Spinal cord (tissue), 10 donors: ENCODE results near the gene MGAT5B. TPM values are rescaled to one million over a fixed set of nuclear protein-coding genes. Genes with fewer than 3 reads are reported as not detected.

ENCODE experiments used
- DNase-seq, 6 donors: peaks; one replicate each; pipeline versions ENCODE4 v3.0.0 to v3.0.0-alpha.2; 2013 to 2015; ENCODE audit warnings: low spot score in 6 of 6, low read depth in 4 of 6
- H3K27ac ChIP-seq: one replicate; pipeline ENCODE4 v1.5.1; 2013; ENCODE audit warnings: low read depth, low read length, control low read depth
- H3K27me3 ChIP-seq: one replicate; pipeline ENCODE4 v1.6.1; 2013; ENCODE audit warnings: low read length; ENCODE audit not compliant: control insufficient read depth, insufficient read depth
- H3K36me3 ChIP-seq: one replicate; pipeline ENCODE4 v1.6.1; 2013; ENCODE audit warnings: low read length; ENCODE audit not compliant: control insufficient read depth, insufficient read depth
- H3K4me1 ChIP-seq: one replicate; pipeline ENCODE4 v1.6.1; 2013; ENCODE audit warnings: low read length; ENCODE audit not compliant: control insufficient read depth, insufficient read depth
- H3K4me3 ChIP-seq: one replicate; pipeline ENCODE4 v1.5.1; 2013; ENCODE audit warnings: low read depth, low read length, control low read depth
- H3K9me3 ChIP-seq: one replicate; pipeline ENCODE4 v1.6.1; 2013; ENCODE audit warnings: low read length; ENCODE audit not compliant: control insufficient read depth, insufficient read depth
- WGBS: methylation state at CpG from one replicate; pipeline ENCODE4 v1.1.5; 2013; ENCODE audit warnings: missing lambda C conversion rate; ENCODE audit not compliant: insufficient coverage; 5-methylcytosine and 5-hydroxymethylcytosine counted together
- polyA plus RNA-seq, 2 donors: library from polyadenylated mRNA; unstranded; fragments of 120-200 nt; gene quantifications; one replicate each; pipeline ENCODE4 v1.2.1, GENCODE V29; 2013; ENCODE audit not compliant: insufficient read length in 2 of 2
- total RNA-seq, 2 donors: library from RNA; depleted of rRNA in 1 of 2; stranded (reverse); fragments of 120-200 nt in 1 of 2; fragments of >200 nt in 1 of 2; gene quantifications; one replicate each; pipeline versions ENCODE4 v1.2.3 to v1.2.4, GENCODE V29; 2013 to 2014
- donor health status: healthy.

MGAT5B gene
- total and polyA plus RNA-seq, 4 donors = 6.9 to 80.5 (median 41.6) TPM

- no peak overlapping the region for H3K4me3 ChIP-seq
Measured at GRCh38 chr17:76894842-76895241, 26.6 kb downstream of the MGAT5B start.

DNA sequence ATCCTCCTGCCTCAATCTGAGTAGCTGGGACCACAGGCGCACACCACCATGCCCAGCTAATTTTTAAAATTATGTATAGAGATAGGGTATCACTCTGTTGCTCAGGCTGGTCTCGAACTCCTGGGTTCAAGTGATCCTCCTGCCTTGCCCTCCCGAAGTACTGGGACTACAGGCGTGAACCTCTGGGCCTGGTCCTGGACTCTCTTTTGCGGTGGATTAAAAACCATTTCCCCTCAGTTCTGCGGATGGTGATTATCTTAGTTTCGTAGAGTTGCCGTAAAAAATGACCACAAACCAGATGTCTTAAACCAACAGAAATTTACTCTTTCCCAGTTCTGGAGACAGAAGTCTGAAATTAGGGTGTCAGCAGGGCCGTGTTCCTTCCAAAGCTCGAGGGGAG is 28.8 kb downstream of the MGAT5B start:
- WGBS = 94% methylated on average over 4 of the region's 10 CpGs
- Histone ChIP-seq H3K4me3 (no peak overlapping the region), H3K27ac (no peak overlapping the region), H3K27me3 (no peaks in the 10 kb centered on the region), H3K9me3 (no peaks in the 10 kb centered on the region), H3K4me1 (peaks cover 40% of the 10 kb centered on the region), H3K36me3 (peaks cover 30% of the 10 kb centered on the region)
- no peak for DNase-seq

More at GRCh38 chr17:76894842-76895241, 26.6 kb downstream of the MGAT5B start:
- no peak overlapping the region for H3K27ac ChIP-seq
- no peaks in the 10 kb centered on the region for H3K9me3 ChIP-seq
- H3K4me1 ChIP-seq = peaks cover 30% of the 10 kb centered on the region
- 95% methylated on average over 11 of the region's 11 CpGs for WGBS
- no peak for DNase-seq
- H3K36me3 ChIP-seq = peaks cover 38% of the 10 kb centered on the region
- H3K27me3 ChIP-seq = no peaks in the 10 kb centered on the region

- H3K4me1 ChIP-seq = peaks cover 28% of the 10 kb centered on the region
- peaks cover 48% of the 10 kb centered on the region for H3K36me3 ChIP-seq
- H3K4me3 ChIP-seq = no peak overlapping the region
- H3K27me3 ChIP-seq = no peaks in the 10 kb centered on the region
- WGBS = 68% methylated on average over 2 of the region's 7 CpGs
- no peak for DNase-seq
- no peaks in the 10 kb centered on the region for H3K9me3 ChIP-seq
- H3K27ac ChIP-seq = no peak overlapping the region
Measured at GRCh38 chr17:76899414-76899813, 31.2 kb downstream of the MGAT5B start.

GRCh38 chr17:76900723-76901122 is 32.5 kb downstream of the MGAT5B start:
- Histone ChIP-seq H3K27ac (no peak overlapping the region), H3K4me1 (peaks cover 23% of the 10 kb centered on the region), H3K36me3 (peaks cover 58% of the 10 kb centered on the region), H3K4me3 (no peak overlapping the region), H3K9me3 (no peaks in the 10 kb centered on the region), H3K27me3 (no peaks in the 10 kb centered on the region)
- 75% methylated on average over 4 of the region's 8 CpGs for WGBS
- DNase-seq = no peak

- Histone ChIP-seq H3K9me3 (no peaks in the 10 kb centered on the region), H3K4me3 (no peak overlapping the region), H3K36me3 (peaks cover 65% of the 10 kb centered on the region), H3K27ac (no peak overlapping the region), H3K4me1 (peaks cover 23% of the 10 kb centered on the region), H3K27me3 (no peaks in the 10 kb centered on the region)
- no peak for DNase-seq
- 56% methylated on average over 10 of the region's 11 CpGs for whole genome bisulfite sequencing
Measured at GRCh38 chr17:76901542-76902197, 33.5 kb downstream of the MGAT5B start.

DNA sequence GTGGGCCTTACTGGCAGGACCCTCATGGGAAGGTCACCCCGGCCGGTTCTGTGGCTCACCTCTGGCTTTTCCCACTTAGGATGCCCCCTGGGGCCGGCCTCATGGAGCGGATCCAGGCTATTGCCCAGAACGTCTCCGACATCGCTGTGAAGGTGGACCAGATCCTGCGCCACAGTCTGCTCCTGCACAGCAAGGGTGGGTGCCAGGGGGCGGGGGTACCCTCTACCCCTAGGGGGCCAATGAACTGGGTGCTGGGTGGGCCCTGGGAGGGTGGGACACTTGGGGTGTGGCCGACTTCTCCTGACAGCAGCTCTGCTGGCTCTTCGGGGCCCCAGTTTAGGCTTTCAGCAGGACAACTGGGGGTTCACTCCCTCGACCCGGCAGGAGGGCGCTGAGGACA is 34.3 kb downstream of the MGAT5B start:
- peaks cover 23% of the 10 kb centered on the region for H3K4me1 ChIP-seq
- no peak overlapping the region for H3K27ac ChIP-seq
- no peak overlapping the region for H3K4me3 ChIP-seq
- DNase-seq = no peak
- WGBS = 90% methylated on average over 12 of the region's 14 CpGs
- peaks cover 65% of the 10 kb centered on the region for H3K36me3 ChIP-seq
- H3K9me3 ChIP-seq = no peaks in the 10 kb centered on the region
- H3K27me3 ChIP-seq = no peaks in the 10 kb centered on the region

DNA sequence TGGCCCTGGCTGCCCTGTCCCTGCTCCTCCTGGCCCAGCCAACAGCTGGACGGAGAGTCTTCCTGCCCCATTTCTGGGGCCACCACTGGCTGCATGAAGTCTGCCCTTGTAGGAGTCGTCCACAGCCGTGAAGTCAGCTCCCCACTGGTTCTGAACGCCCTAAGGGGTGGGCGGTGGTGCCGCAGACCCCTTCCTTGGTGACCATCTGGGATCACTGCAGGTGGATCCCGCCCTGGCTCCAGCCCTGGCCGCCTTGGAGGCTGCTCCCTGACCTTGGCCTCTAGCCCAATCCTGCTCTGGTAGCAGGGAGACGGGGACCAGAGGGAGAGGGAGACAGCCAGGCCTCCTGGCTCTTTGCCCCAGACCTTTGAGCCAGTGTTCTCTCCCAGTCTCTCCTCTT is 35.4 kb downstream of the MGAT5B start:
- WGBS = 84% methylated on average over 9 of the region's 9 CpGs
- H3K27ac ChIP-seq = no peak overlapping the region
- no peak for DNase-seq
- H3K27me3 ChIP-seq = no peaks in the 10 kb centered on the region
- no peaks in the 10 kb centered on the region for H3K9me3 ChIP-seq
- H3K4me1 ChIP-seq = peaks cover 23% of the 10 kb centered on the region
- peaks cover 68% of the 10 kb centered on the region for H3K36me3 ChIP-seq
- H3K4me3 ChIP-seq = no peak overlapping the region

- Histone ChIP-seq H3K9me3 (no peaks in the 10 kb centered on the region), H3K27ac (no peak overlapping the region), H3K27me3 (no peaks in the 10 kb centered on the region), H3K4me3 (no peak overlapping the region), H3K36me3 (peaks cover 64% of the 10 kb centered on the region), H3K4me1 (peaks cover 25% of the 10 kb centered on the region)
- 90% methylated on average over 8 of the region's 13 CpGs for WGBS
- no peak for DNase-seq
Measured at GRCh38 chr17:76904116-76904515, 35.9 kb downstream of the MGAT5B start.

DNA sequence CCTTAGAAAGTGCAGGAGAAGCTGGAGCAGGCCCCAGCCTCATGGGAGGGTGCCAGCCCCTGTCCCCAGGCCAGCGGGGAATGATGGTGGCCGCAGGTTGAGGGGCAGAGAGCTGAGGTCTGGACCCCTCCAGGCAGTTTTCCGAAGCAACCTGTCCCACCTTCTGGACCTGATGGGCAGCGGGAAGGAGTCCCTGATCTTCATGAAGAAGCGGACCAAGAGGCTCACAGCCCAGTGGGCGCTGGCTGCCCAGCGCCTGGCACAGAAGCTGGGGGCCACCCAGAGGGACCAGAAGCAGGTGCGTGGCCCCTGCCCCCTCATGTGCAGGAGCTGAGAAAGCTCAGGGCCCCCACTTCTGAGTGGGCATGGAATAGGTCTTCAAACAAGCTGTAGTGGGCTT is 36.8 kb downstream of the MGAT5B start:
- WGBS = 97% methylated on average over 8 of the region's 8 CpGs
- Histone ChIP-seq H3K36me3 (peaks cover 63% of the 10 kb centered on the region), H3K9me3 (no peaks in the 10 kb centered on the region)

GRCh38 chr17:76905836-76906235 is 37.6 kb downstream of the MGAT5B start:
- H3K36me3 ChIP-seq = peaks cover 63% of the 10 kb centered on the region
- no peak overlapping the region for H3K27ac ChIP-seq
- H3K27me3 ChIP-seq = no peaks in the 10 kb centered on the region
- peaks cover 32% of the 10 kb centered on the region for H3K4me1 ChIP-seq
- no peak for DNase-seq
- H3K4me3 ChIP-seq = no peak overlapping the region
- WGBS = 66% methylated on average over 16 of the region's 17 CpGs
- H3K9me3 ChIP-seq = no peaks in the 10 kb centered on the region

More for the DNA sequence above, 36.8 kb downstream of the MGAT5B start:
- Histone ChIP-seq H3K4me3 (no peak overlapping the region), H3K27me3 (no peaks in the 10 kb centered on the region), H3K27ac (no peak overlapping the region), H3K4me1 (peaks cover 30% of the 10 kb centered on the region)
- no peak for DNase-seq
